Right ventricle myocardium superior (tissue), 1 donor: ENCODE measurements around the gene ERI3. TPM values are rescaled to one million over a fixed set of nuclear protein-coding genes. Genes with fewer than 3 reads are reported as not detected.
A peak's percentile ranks its signal among the peaks of the same experiment; 100 is the strongest.

ENCODE experiments used
- ATAC-seq: fragments of 200-7000 bp; cut with Tn5 transposase; one replicate; pipeline ENCODE4 v1.9.1; 2020; ENCODE audit warnings: mild to moderate bottlenecking; ENCODE audit not compliant: poor library complexity
- DNase-seq: peaks from one replicate; pipeline ENCODE4 v3.0.0-alpha.2; 2020
- intact Hi-C: fragments of 100-400 bp; cut with DNase I; formaldehyde crosslinking; loops from one replicate; pipeline ENCODE4 v1.11.2; 2022
- total RNA-seq: library from RNA; stranded (reverse); fragmentation: NEBNext Ultra II Directional; extraction: Animal tissue kit (Norgen Biotek cat#: 25700); gene quantifications from one replicate; pipeline ENCODE4 v1.2.1, GENCODE V29; 2021
- donor health status: DM: no; HTN: yes; CAD: no; lungs with severe emphysema.

ERI3 gene
- total RNA-seq, 1 donor from 2014 or later: 52.3 TPM

GRCh38 chr1:44296086-44296485, 59.0 kb downstream of the ERI3 start:
- no peak for DNase-seq
- intact Hi-C loops: no loop called here
- no peak for ATAC-seq

GRCh38 chr1:44294588-44295007, 60.5 kb downstream of the ERI3 start:
- intact Hi-C loops: no loop called here
- peak; percentile 53 for DNase-seq
- ATAC-seq: peak; percentile 17

GRCh38 chr1:44293761-44294315, 61.2 kb downstream of the ERI3 start:
- intact Hi-C loops: no loop called here
- peak; percentile 83 for DNase-seq
- peak; percentile 97 for ATAC-seq

GRCh38 chr1:44292651-44293050, 62.4 kb downstream of the ERI3 start:
- DNase-seq: no peak
- ATAC-seq: no peak
- intact Hi-C loops: no loop called here

- DNase-seq (no peak), ATAC-seq (no peak)
- intact Hi-C loops: no loop called here
Measured at GRCh38 chr1:44290250-44291094, 64.6 kb downstream of the ERI3 start.

GRCh38 chr1:44289530-44289929, 65.5 kb downstream of the ERI3 start:
- no peak for DNase-seq
- no peak for ATAC-seq
- intact Hi-C loops: no loop called here

- ATAC-seq: no peak
- no peak for DNase-seq
- intact Hi-C loops: no loop called here
Measured at GRCh38 chr1:44288883-44289282, 66.2 kb downstream of the ERI3 start.

- intact Hi-C loops: no loop called here
- DNase-seq (no peak), ATAC-seq (no peak)
Measured at GRCh38 chr1:44284184-44284583, 70.9 kb downstream of the ERI3 start.

GRCh38 chr1:44283524-44284173, 71.4 kb downstream of the ERI3 start:
- DNase-seq: no peak
- no peak for ATAC-seq
- intact Hi-C loops: no loop called here

- DNase-seq (no peak), ATAC-seq (peak; percentile 20)
- intact Hi-C loops: no loop called here
Measured at GRCh38 chr1:44282704-44283426, 72.2 kb downstream of the ERI3 start.

GRCh38 chr1:44281962-44282703, 72.9 kb downstream of the ERI3 start:
- ATAC-seq: peak; percentile 25
- no peak for DNase-seq
- intact Hi-C loops: no loop called here

GRCh38 chr1:44276901-44277300, 78.2 kb downstream of the ERI3 start:
- no peak for ATAC-seq
- intact Hi-C loops: no loop called here
- no peak for DNase-seq

GRCh38 chr1:44275991-44276405, 79.1 kb downstream of the ERI3 start:
- intact Hi-C loops: no loop called here
- peak; percentile 51 for ATAC-seq
- DNase-seq: no peak

GRCh38 chr1:44275296-44275962, 79.6 kb downstream of the ERI3 start:
- ATAC-seq: no peak
- DNase-seq: no peak
- intact Hi-C loops: no loop called here

- ATAC-seq (no peak), DNase-seq (no peak)
- intact Hi-C loops: no loop called here
Measured at GRCh38 chr1:44273560-44274350, 81.3 kb downstream of the ERI3 start.

GRCh38 chr1:44272992-44273391, 82.1 kb downstream of the ERI3 start:
- ATAC-seq (no peak), DNase-seq (no peak)

GRCh38 chr1:44271646-44272045, 83.4 kb downstream of the ERI3 start:
- DNase-seq (no peak), ATAC-seq (no peak)
- intact Hi-C loops: no loop called here

More at GRCh38 chr1:44272992-44273391, 82.1 kb downstream of the ERI3 start:
- intact Hi-C loops: no loop called here
